ENCODE results near the gene E2F7. TPM values are rescaled to one million over a fixed set of nuclear protein-coding genes. Genes with fewer than 3 reads are reported as not detected.

E2F7 gene
- total RNA-seq, 1 donor from 2014 or later = 26.2 TPM

GRCh38 chr12:77005611-77006098 lies 59.7 kb downstream of the E2F7 start:
- Mint-ChIP-seq H3K27me3 (ENCODE audit: low read depth, unreplicated experiment) (no peaks in the 10 kb centered on the region), H3K36me3 (ENCODE audit: low read depth, unreplicated experiment) (no peaks in the 10 kb centered on the region), H3K9me3 (ENCODE audit: unreplicated experiment) (no peaks in the 10 kb centered on the region), H3K4me3 (ENCODE audit: unreplicated experiment) (no peak overlapping the region), H3K4me1 (ENCODE audit: low read depth, unreplicated experiment) (peaks cover 3% of the 10 kb centered on the region), H3K27ac (ENCODE audit: unreplicated experiment) (no peak overlapping the region)
- Histone ChIP-seq H2AFZ (ENCODE audit: low read depth, low read length) (no peak overlapping the region), H3K4me3 (ENCODE audit: insufficient read depth, low read depth, low read length) (no peak overlapping the region), H3K27me3 (ENCODE audit: insufficient read depth, low read length) (peaks cover 2% of the 10 kb centered on the region), H3K9ac (ENCODE audit: low read length) (no peak overlapping the region), H3K27ac (ENCODE audit: low read depth, low read length) (no peak overlapping the region), H4K20me1 (ENCODE audit: insufficient read depth, low read length) (no peaks in the 10 kb centered on the region), H3K4me1 (ENCODE audit: insufficient read depth, low read length) (no peaks in the 10 kb centered on the region), H3K4me2 (ENCODE audit: low read length) (no peak overlapping the region), H3K9me3 (ENCODE audit: insufficient read depth, low read depth, low read length) (no peaks in the 10 kb centered on the region), H3K79me2 (ENCODE audit: insufficient read depth, low read length) (no peaks in the 10 kb centered on the region), H3K36me3 (ENCODE audit: insufficient read depth, low read length) (no peaks in the 10 kb centered on the region)
- no peak for TF ChIP-seq EZH2 (IDR thresholded peaks at IDR 0.05; ENCODE audit: insufficient read depth, low read length)
- no peak for TF ChIP-seq CTCF (IDR thresholded peaks at IDR 0.05; ENCODE audit: insufficient read depth, low read depth, low read length)
- no peak for DNase-seq (ENCODE audit: low read depth)
- no peak for FAIRE-seq

- DNase-seq (ENCODE audit: low read depth) = no peak
- Histone ChIP-seq H3K4me2 (ENCODE audit: low read length) (no peak overlapping the region), H3K4me1 (ENCODE audit: insufficient read depth, low read length) (no peaks in the 10 kb centered on the region), H3K4me3 (ENCODE audit: insufficient read depth, low read depth, low read length) (no peak overlapping the region), H3K27ac (ENCODE audit: low read depth, low read length) (no peak overlapping the region), H3K9ac (ENCODE audit: low read length) (no peak overlapping the region), H4K20me1 (ENCODE audit: insufficient read depth, low read length) (no peaks in the 10 kb centered on the region), H3K79me2 (ENCODE audit: insufficient read depth, low read length) (no peaks in the 10 kb centered on the region), H2AFZ (ENCODE audit: low read depth, low read length) (no peak overlapping the region), H3K36me3 (ENCODE audit: insufficient read depth, low read length) (no peaks in the 10 kb centered on the region), H3K27me3 (ENCODE audit: insufficient read depth, low read length) (peaks cover 2% of the 10 kb centered on the region), H3K9me3 (ENCODE audit: insufficient read depth, low read depth, low read length) (no peaks in the 10 kb centered on the region)
- Mint-ChIP-seq H3K27ac (ENCODE audit: unreplicated experiment) (no peak overlapping the region), H3K27me3 (ENCODE audit: low read depth, unreplicated experiment) (no peaks in the 10 kb centered on the region), H3K4me1 (ENCODE audit: low read depth, unreplicated experiment) (no peaks in the 10 kb centered on the region), H3K9me3 (ENCODE audit: unreplicated experiment) (no peaks in the 10 kb centered on the region), H3K36me3 (ENCODE audit: low read depth, unreplicated experiment) (no peaks in the 10 kb centered on the region), H3K4me3 (ENCODE audit: unreplicated experiment) (no peak overlapping the region)
- TF ChIP-seq CTCF (IDR thresholded peaks at IDR 0.05; ENCODE audit: insufficient read depth, low read depth, low read length) = no peak
- no peak for TF ChIP-seq EZH2 (IDR thresholded peaks at IDR 0.05; ENCODE audit: insufficient read depth, low read length)
- FAIRE-seq = no peak
These were observed 61.5 kb downstream of the E2F7 start for GRCh38 chr12:77003914-77004313.

- H3K4me3 Mint-ChIP-seq (ENCODE audit: unreplicated experiment) = no peak overlapping the region
- TF ChIP-seq EZH2 (IDR thresholded peaks at IDR 0.05; ENCODE audit: insufficient read depth, low read length) (no peak), CTCF (IDR thresholded peaks at IDR 0.05; ENCODE audit: insufficient read depth, low read depth, low read length) (no peak)
- Histone ChIP-seq H3K79me2 (ENCODE audit: insufficient read depth, low read length) (no peaks in the 10 kb centered on the region), H3K9me3 (ENCODE audit: insufficient read depth, low read depth, low read length) (no peaks in the 10 kb centered on the region), H3K27me3 (ENCODE audit: insufficient read depth, low read length) (peaks cover 2% of the 10 kb centered on the region), H4K20me1 (ENCODE audit: insufficient read depth, low read length) (no peaks in the 10 kb centered on the region), H3K4me2 (ENCODE audit: low read length) (no peak overlapping the region), H3K36me3 (ENCODE audit: insufficient read depth, low read length) (no peaks in the 10 kb centered on the region), H2AFZ (ENCODE audit: low read depth, low read length) (no peak overlapping the region), H3K27ac (ENCODE audit: low read depth, low read length) (no peak overlapping the region), H3K4me1 (ENCODE audit: insufficient read depth, low read length) (no peaks in the 10 kb centered on the region), H3K4me3 (ENCODE audit: insufficient read depth, low read depth, low read length) (no peak overlapping the region), H3K9ac (ENCODE audit: low read length) (no peak overlapping the region)
- no peaks in the 10 kb centered on the region for H3K27me3 Mint-ChIP-seq (ENCODE audit: low read depth, unreplicated experiment)
- no peaks in the 10 kb centered on the region for H3K4me1 Mint-ChIP-seq (ENCODE audit: low read depth, unreplicated experiment)
- FAIRE-seq = no peak
- DNase-seq (ENCODE audit: low read depth) = peak; percentile 2
- no peaks in the 10 kb centered on the region for H3K9me3 Mint-ChIP-seq (ENCODE audit: unreplicated experiment)
- no peaks in the 10 kb centered on the region for H3K36me3 Mint-ChIP-seq (ENCODE audit: low read depth, unreplicated experiment)
- no peak overlapping the region for H3K27ac Mint-ChIP-seq (ENCODE audit: unreplicated experiment)
These were observed 62.1 kb downstream of the E2F7 start for GRCh38 chr12:77003246-77003645.
